ENCODE data around the gene AZU1.

The AZU1 gene

GRCh38 chr19:827710-828321, at the start of gene AZU1:
TSS of gene AZU1 (plus strand) at chr19:827837. CDS start at chr19:827847, 10 bp downstream.
- TF ChIP-seq CTCF (conservative IDR thresholded peaks at IDR 0.05; ENCODE audit: low read depth, low read length), result no peak
- DNase-seq (ENCODE audit: low read depth), result no peak
- H3K4me3 ChIP-seq (ENCODE audit: low read depth, low read length), result no peak within 1 kb of the TSS

GRCh38 chr19:778910-779653, 48.6 kb upstream of the AZU1 start:
- H3K4me3 ChIP-seq (ENCODE audit: low read depth, low read length), result no peak overlapping the region
- no peak for TF ChIP-seq CTCF (conservative IDR thresholded peaks at IDR 0.05; ENCODE audit: low read depth, low read length)
- DNase-seq (ENCODE audit: low read depth), result peak; percentile 96

- no peak overlapping the region for H3K4me3 ChIP-seq (ENCODE audit: low read depth, low read length)
- no peak for TF ChIP-seq CTCF (conservative IDR thresholded peaks at IDR 0.05; ENCODE audit: low read depth, low read length)
- no peak for DNase-seq (ENCODE audit: low read depth)
These were observed 46.7 kb upstream of the AZU1 start for GRCh38 chr19:780935-781334.

GRCh38 chr19:781800-782184, 45.8 kb upstream of the AZU1 start:
- no peak for DNase-seq (ENCODE audit: low read depth)
- H3K4me3 ChIP-seq (ENCODE audit: low read depth, low read length), result no peak overlapping the region

GRCh38 chr19:782185-782877, 45.3 kb upstream of the AZU1 start:
- H3K4me3 ChIP-seq (ENCODE audit: low read depth, low read length), result peak overlapping the region; percentile 29
- DNase-seq (ENCODE audit: low read depth), result peak; percentile 57
- TF ChIP-seq CTCF (conservative IDR thresholded peaks at IDR 0.05; ENCODE audit: low read depth, low read length), result no peak

More at GRCh38 chr19:781800-782184, 45.8 kb upstream of the AZU1 start:
- no peak for TF ChIP-seq CTCF (conservative IDR thresholded peaks at IDR 0.05; ENCODE audit: low read depth, low read length)

- no peak for TF ChIP-seq CTCF (conservative IDR thresholded peaks at IDR 0.05; ENCODE audit: low read depth, low read length)
- peak overlapping the region; percentile 29 for H3K4me3 ChIP-seq (ENCODE audit: low read depth, low read length)
- DNase-seq (ENCODE audit: low read depth), result no peak
These were observed 44.6 kb upstream of the AZU1 start for GRCh38 chr19:782878-783668.

All from choroid plexus epithelial cell (primary cell).